Chondrocyte (in vitro differentiated cells): ENCODE data around the gene WNT1. TPM values are rescaled to one million over a fixed set of nuclear protein-coding genes. Genes with fewer than 3 reads are reported as not detected.

Source experiments
- DNase-seq: peaks from one replicate; pipeline ENCODE4 v3.0.0; 2021; ENCODE audit warnings: mixed read lengths, low spot score
- H3K27ac Mint-ChIP-seq: one replicate; pipeline ENCODE4 v1.8.0; 2021; ENCODE audit warnings: mild to moderate bottlenecking, moderate library complexity, mixed read lengths; ENCODE audit not compliant: unreplicated experiment
- H3K27me3 Mint-ChIP-seq: 2 replicates; pipeline ENCODE4 v1.8.0; 2021; ENCODE audit warnings: low read depth, mixed read lengths
- H3K36me3 Mint-ChIP-seq: 2 replicates; pipeline ENCODE4 v1.8.0; 2021; ENCODE audit warnings: low read depth, mixed read lengths
- H3K4me1 Mint-ChIP-seq: 2 replicates; pipeline ENCODE4 v1.8.0; 2021; ENCODE audit warnings: low read depth, mild to moderate bottlenecking, mixed read lengths
- H3K4me3 Mint-ChIP-seq: one replicate; pipeline ENCODE4 v1.8.0; 2021; ENCODE audit warnings: mild to moderate bottlenecking, moderate library complexity, mixed read lengths; ENCODE audit not compliant: unreplicated experiment
- H3K9me3 Mint-ChIP-seq: 2 replicates; pipeline ENCODE4 v1.8.0; 2021; ENCODE audit warnings: low read depth, mixed read lengths
- total RNA-seq: library from RNA; stranded (reverse); gene quantifications from 3 replicates; pipeline ENCODE4 v1.2.1, GENCODE V29; 2021
- TF ChIP-seq, protein P1 (sequence below): fragments of 200-600 bp; sonication (generic); IDR thresholded peaks from 2 replicates; pipeline ENCODE4 v1.5.0; 2021; ENCODE audit warnings: antibody characterized with exemption, mild to moderate bottlenecking, moderate library complexity

The WNT1 gene
- total RNA-seq, 1 donor from 2014 or later, result not detected

DNA sequence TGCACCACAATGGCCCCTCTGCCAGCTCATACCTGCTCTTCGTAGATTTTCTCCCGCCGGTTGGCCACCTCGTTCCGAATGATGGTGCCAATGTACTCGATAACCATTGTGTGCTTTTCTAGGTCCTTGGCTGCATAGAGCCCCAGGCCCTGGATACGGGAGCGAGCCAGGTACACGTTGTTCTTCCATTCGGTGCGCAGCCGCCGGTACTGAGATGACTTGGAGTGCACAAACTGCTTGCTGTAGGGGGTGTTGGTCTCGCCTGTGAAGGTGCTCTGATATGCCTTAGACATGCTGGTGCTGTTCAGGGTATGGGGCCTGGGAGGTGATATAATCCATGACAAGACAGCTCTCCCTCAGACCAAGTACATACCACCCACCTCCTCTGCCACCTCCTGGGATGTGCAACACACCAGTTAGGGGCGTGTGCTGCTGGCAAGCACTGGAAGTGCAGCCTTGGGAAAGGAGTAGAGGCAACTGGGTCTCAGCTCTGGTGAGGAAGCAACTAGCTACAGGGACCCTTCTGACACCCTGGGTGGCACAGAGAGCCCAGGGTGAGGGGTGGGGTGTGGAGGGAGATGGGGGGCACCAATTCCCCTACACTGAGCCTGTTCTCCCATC is 44.5 kb downstream of the WNT1 start:
- TF ChIP-seq, protein P1, sequence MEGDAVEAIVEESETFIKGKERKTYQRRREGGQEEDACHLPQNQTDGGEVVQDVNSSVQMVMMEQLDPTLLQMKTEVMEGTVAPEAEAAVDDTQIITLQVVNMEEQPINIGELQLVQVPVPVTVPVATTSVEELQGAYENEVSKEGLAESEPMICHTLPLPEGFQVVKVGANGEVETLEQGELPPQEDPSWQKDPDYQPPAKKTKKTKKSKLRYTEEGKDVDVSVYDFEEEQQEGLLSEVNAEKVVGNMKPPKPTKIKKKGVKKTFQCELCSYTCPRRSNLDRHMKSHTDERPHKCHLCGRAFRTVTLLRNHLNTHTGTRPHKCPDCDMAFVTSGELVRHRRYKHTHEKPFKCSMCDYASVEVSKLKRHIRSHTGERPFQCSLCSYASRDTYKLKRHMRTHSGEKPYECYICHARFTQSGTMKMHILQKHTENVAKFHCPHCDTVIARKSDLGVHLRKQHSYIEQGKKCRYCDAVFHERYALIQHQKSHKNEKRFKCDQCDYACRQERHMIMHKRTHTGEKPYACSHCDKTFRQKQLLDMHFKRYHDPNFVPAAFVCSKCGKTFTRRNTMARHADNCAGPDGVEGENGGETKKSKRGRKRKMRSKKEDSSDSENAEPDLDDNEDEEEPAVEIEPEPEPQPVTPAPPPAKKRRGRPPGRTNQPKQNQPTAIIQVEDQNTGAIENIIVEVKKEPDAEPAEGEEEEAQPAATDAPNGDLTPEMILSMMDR, result no peak
- no peaks in the 10 kb centered on the region for H3K9me3 Mint-ChIP-seq
- H3K27me3 Mint-ChIP-seq, result no peaks in the 10 kb centered on the region
- H3K4me3 Mint-ChIP-seq, result no peak overlapping the region
- H3K4me1 Mint-ChIP-seq, result peaks cover 16% of the 10 kb centered on the region
- peaks cover 24% of the 10 kb centered on the region for H3K36me3 Mint-ChIP-seq
- no peak for DNase-seq
- H3K27ac Mint-ChIP-seq, result no peak overlapping the region

DNA sequence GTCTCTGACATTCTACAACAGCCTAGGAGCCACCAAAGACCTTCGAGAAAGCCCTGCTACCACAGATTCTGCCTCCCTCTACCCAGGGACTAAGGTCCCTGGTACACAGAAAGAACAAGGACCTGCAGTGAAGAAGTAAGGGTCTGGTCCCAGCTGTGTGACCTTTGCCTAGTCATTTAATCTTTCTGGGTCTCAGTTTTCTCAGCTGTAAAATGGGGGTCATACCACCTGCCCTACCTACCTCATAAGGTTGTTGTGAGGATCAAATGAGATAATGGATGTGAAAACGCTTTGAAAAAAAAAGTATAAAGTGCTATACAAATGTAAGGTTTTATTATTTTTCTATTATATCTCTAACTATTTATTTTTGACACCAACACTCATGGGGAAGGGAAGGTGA is 45.7 kb downstream of the WNT1 start:
- no peaks in the 10 kb centered on the region for H3K9me3 Mint-ChIP-seq
- TF ChIP-seq, protein P1, result no peak
- no peak for DNase-seq
- peaks cover 12% of the 10 kb centered on the region for H3K4me1 Mint-ChIP-seq
- H3K27ac Mint-ChIP-seq, result no peak overlapping the region
- H3K27me3 Mint-ChIP-seq, result no peaks in the 10 kb centered on the region
- H3K4me3 Mint-ChIP-seq, result no peak overlapping the region
- H3K36me3 Mint-ChIP-seq, result peaks cover 31% of the 10 kb centered on the region

DNA sequence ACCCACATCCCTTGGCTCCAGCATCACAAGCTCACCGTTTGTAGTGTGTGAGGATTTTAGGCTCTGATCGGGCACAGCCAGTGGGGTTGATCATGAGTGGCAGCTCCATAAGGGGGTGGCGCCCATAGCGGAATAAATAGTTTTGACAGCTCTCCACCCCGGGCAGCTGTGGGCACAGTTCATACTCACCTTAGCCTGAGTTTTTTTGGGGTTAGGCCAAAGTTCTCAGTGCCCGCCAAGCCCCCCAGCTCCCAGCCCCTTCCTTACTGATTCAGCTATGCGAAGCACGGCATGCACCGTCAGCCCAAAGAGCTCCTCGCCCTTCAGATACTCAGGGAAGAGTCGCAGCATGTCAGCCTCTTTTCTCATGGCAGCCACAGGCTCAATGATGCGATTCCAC is 46.4 kb downstream of the WNT1 start:
- H3K4me3 Mint-ChIP-seq, result no peak overlapping the region
- no peak overlapping the region for H3K27ac Mint-ChIP-seq
- peak; percentile 54 for DNase-seq
- H3K9me3 Mint-ChIP-seq, result no peaks in the 10 kb centered on the region
- TF ChIP-seq, protein P1, result no peak
- H3K4me1 Mint-ChIP-seq, result peaks cover 5% of the 10 kb centered on the region
- H3K36me3 Mint-ChIP-seq, result peaks cover 31% of the 10 kb centered on the region
- no peaks in the 10 kb centered on the region for H3K27me3 Mint-ChIP-seq

DNA sequence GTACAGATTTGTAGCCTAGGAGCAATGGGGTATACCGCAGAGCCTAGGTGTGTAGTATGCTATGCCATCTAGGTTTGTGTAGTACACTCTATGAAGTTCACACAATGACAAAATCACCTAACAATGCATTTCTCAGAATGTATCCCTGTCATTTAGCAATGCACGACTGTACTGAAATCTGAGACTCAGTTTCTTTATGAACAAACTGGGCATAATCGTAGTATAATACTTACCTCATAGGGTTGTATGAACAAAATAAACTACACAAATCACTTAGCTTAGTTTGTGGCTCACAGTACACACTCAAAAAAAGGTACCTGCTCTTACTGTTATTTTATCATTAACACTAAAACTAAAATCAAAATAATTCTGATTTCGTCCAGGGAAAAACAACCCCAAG is 47.3 kb downstream of the WNT1 start:
- DNase-seq, result no peak
- no peak overlapping the region for H3K4me3 Mint-ChIP-seq
- H3K36me3 Mint-ChIP-seq, result peaks cover 31% of the 10 kb centered on the region
- TF ChIP-seq, protein P1, result no peak
- no peaks in the 10 kb centered on the region for H3K9me3 Mint-ChIP-seq
- no peaks in the 10 kb centered on the region for H3K27me3 Mint-ChIP-seq
- H3K4me1 Mint-ChIP-seq, result no peaks in the 10 kb centered on the region
- no peak overlapping the region for H3K27ac Mint-ChIP-seq

DNA sequence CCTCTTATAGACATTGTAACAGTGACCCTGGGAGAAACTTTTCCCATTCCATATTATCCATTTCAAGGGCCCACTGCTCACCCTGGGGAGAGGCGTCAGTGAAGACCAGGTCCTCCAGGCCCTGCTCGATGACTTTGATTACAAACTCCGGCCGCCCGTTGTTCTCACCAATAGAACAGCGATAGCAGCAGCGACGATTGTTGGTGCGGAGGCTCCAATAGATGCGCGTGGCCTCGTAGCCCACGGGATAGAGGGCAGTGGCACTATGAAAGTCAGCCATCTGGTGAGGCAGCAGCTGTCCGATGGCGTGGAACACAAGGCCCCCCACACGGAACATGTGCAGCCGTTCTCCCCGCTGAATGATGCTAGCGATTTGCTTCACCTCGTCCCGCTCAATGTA is 48.0 kb downstream of the WNT1 start:
- TF ChIP-seq, protein P1, result no peak
- DNase-seq, result peak; percentile 69
- no peak overlapping the region for H3K4me3 Mint-ChIP-seq
- no peaks in the 10 kb centered on the region for H3K4me1 Mint-ChIP-seq
- no peaks in the 10 kb centered on the region for H3K27me3 Mint-ChIP-seq
- peaks cover 32% of the 10 kb centered on the region for H3K36me3 Mint-ChIP-seq
- no peak overlapping the region for H3K27ac Mint-ChIP-seq
- no peaks in the 10 kb centered on the region for H3K9me3 Mint-ChIP-seq
